ENCODE results near the gene DVL1.

The DVL1 gene

GRCh38 chr1:1295154-1295923 is 53.9 kb downstream of the DVL1 start:
- H3K27me3 ChIP-seq (ENCODE audit: control insufficient read depth, insufficient read depth, low read length), result no peaks in the 10 kb centered on the region
- H3K27ac ChIP-seq (ENCODE audit: low read length), result no peak overlapping the region
- no peaks in the 10 kb centered on the region for H3K9me3 ChIP-seq (ENCODE audit: control insufficient read depth, low read depth, low read length)
- no peaks in the 10 kb centered on the region for H3K4me1 ChIP-seq (ENCODE audit: control insufficient read depth, low read depth, low read length)
- no peak overlapping the region for H3K4me3 ChIP-seq (ENCODE audit: low read length)
- H3K9ac ChIP-seq (ENCODE audit: low read length), result no peak overlapping the region
- no peaks in the 10 kb centered on the region for H3K36me3 ChIP-seq (ENCODE audit: control insufficient read depth, low read depth, low read length)

DNA sequence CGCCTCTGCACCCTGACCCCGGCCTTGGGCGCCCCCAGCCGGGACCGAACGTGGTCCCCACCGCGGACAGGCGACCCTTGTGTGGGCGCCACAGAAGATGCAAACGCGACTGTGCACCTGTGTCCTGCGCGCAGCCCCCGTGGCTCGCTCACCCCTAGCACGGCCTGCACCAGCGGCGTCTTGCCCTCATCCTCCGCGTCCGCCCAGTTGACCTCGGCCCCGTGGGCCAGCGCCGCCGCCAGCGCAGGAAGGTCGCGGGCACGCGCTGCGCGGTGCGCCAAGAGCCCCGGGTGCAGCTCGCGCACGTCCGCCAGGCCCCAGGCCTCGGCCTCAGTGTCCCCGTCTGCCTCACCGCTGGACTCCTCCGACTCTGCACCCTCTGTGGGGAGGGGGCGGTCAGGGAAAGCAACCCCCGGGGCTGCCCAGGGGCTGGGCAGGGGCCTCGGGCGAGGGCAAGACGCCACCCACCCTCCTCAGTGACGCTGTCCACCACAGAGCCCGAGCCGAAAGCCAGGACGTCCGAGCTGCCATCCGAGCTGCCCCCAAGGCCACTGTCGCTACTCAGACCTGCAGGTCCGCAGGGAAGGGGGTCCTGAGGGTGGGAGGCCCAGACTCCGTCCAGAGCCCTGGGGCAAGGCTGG is 54.8 kb downstream of the DVL1 start:
- H3K36me3 ChIP-seq (ENCODE audit: control insufficient read depth, low read depth, low read length), result no peaks in the 10 kb centered on the region
- no peaks in the 10 kb centered on the region for H3K4me1 ChIP-seq (ENCODE audit: control insufficient read depth, low read depth, low read length)
- no peak overlapping the region for H3K4me3 ChIP-seq (ENCODE audit: low read length)
- H3K9me3 ChIP-seq (ENCODE audit: control insufficient read depth, low read depth, low read length), result no peaks in the 10 kb centered on the region
- H3K27me3 ChIP-seq (ENCODE audit: control insufficient read depth, insufficient read depth, low read length), result no peaks in the 10 kb centered on the region
- no peak overlapping the region for H3K9ac ChIP-seq (ENCODE audit: low read length)
- H3K27ac ChIP-seq (ENCODE audit: low read length), result no peak overlapping the region

DNA sequence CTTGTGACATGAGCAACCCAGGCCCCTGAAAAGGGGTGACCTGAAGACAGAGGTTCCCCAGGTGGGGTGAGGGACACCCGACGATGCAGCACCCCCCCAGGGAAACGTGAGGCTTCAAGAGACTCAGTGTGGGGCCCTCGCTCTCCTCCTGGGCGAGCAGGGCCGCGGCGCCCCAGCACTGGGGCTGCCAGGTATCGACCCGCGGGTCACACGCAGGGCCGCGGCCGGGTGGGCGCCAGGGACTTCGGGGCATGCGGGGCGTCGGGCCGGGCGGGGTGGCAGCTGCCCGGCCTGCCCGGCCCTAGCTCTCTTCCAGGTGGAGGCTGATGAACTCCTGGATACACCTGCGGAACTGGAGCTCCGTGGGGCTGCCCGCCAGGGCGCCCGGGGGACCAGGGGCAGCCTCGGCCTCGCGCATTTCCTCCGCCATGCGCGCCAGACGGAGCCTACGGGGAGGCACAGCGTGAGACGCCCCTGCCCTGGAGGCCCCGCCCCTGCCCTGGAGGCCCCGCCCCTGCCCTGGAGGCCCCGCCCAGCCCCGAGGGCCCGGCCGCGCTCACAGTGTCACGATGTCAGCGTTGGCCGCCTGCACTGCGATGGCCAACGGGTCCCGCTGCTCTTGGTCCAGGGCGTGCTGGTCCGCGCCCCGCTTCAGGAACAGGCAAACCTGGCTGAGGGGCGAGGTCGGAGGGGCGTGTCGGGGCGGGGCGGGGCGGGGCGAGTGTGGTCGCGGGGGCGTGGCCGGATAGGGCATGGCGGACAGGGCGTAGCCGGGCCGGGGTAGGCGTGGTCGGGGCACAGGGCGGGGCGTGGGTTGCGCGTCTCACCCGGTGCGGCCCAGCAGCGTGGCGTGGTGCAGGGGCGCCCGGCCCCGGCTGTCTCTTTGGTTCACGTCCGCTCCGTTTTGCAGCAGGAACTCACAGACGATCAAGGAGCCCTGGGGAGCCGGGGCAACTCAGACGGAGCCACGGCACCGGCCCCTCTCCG is 55.7 kb downstream of the DVL1 start:
- Histone ChIP-seq H3K27me3 (ENCODE audit: control insufficient read depth, insufficient read depth, low read length) (no peaks in the 10 kb centered on the region), H3K9me3 (ENCODE audit: control insufficient read depth, low read depth, low read length) (no peaks in the 10 kb centered on the region), H3K4me1 (ENCODE audit: control insufficient read depth, low read depth, low read length) (no peaks in the 10 kb centered on the region), H3K9ac (ENCODE audit: low read length) (no peak overlapping the region), H3K36me3 (ENCODE audit: control insufficient read depth, low read depth, low read length) (no peaks in the 10 kb centered on the region), H3K4me3 (ENCODE audit: low read length) (no peak overlapping the region), H3K27ac (ENCODE audit: low read length) (no peak overlapping the region)

DNA sequence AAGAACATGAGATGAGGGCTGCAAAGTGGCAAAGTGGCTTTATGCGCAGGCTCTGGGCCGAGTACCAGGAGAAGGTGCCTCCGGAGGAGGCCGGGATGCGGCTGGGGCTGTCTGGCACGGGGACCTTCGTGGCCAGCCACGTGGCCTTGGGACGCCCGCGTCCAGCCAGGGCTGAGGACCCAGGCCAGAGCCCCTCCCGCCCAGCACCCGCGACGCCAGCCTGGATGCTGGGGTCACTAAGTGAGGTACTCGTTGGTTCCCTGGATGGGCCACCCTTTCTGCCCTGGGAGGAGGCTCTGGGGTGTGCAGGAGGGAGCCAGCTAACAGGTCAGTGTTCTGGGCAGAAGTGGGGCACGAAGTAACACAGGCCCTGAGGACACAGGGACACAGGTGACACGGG is 56.4 kb downstream of the DVL1 start:
- Histone ChIP-seq H3K4me1 (ENCODE audit: control insufficient read depth, low read depth, low read length) (no peaks in the 10 kb centered on the region), H3K27me3 (ENCODE audit: control insufficient read depth, insufficient read depth, low read length) (no peaks in the 10 kb centered on the region), H3K4me3 (ENCODE audit: low read length) (no peak overlapping the region), H3K9me3 (ENCODE audit: control insufficient read depth, low read depth, low read length) (no peaks in the 10 kb centered on the region), H3K27ac (ENCODE audit: low read length) (no peak overlapping the region), H3K9ac (ENCODE audit: low read length) (no peak overlapping the region), H3K36me3 (ENCODE audit: control insufficient read depth, low read depth, low read length) (no peaks in the 10 kb centered on the region)

DNA sequence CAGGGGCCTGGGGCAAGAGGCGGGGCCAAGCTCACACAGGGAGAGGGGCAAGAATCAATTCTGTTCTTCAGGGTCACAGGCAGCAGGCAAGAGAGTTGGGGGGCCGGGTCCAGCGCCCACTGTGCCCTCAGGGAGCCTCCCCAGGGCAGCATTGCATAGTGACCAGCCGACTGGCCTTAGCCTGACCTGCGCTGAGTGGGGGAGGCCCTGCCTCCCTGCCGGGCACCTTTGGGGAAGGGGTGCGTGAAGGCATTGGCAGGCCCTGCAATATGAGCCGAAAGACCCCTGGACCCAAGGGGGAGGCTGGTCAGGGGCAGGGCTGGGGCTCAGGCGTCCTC is 56.8 kb downstream of the DVL1 start:
- Histone ChIP-seq H3K36me3 (ENCODE audit: control insufficient read depth, low read depth, low read length) (no peaks in the 10 kb centered on the region), H3K27ac (ENCODE audit: low read length) (no peak overlapping the region)

DNA sequence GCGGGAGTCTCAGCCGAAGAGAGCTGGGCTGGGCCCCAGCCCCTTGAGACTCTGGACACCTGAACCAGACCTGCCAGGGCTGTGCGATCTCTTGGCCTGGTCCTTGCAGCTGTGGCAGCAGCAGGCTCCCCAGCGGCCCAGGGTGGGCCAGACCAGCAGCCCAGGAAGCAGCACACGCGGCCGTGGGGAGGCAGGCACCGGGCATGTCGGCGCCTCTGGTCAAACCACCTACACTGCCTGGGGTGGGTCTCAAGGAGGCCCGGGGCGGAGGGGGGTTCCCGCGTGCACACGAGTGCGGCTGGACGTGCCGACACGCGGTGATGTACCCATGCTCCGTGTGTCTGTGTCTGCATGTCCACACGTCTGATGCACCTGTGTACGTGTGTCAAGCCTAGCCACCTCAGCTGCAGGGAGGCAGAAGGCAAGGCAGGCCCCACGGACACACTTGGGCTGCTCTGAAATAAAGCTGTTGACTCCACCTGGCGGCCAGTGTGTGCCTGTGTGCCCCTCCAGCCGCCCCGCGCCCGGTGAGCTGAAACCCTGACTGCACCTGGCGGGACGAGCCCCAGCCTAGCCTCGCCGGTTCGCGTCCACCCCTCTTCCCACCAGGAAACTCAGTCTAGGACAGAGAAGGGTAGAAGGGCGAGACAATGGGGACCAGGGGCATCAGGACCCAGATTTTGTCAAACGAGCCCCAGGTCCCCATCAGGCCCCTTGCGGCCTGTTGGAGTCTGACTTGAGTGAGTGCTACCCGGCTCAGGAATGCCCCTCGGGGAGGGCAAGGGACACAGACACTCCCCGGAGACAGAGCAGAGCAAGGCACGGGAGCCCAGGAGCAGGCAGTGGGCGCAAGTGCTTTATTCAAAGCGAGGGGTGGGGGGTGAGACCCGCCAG is 57.4 kb downstream of the DVL1 start:
- Histone ChIP-seq H3K9ac (ENCODE audit: low read length) (no peak overlapping the region), H3K27me3 (ENCODE audit: control insufficient read depth, insufficient read depth, low read length) (no peaks in the 10 kb centered on the region), H3K4me1 (ENCODE audit: control insufficient read depth, low read depth, low read length) (no peaks in the 10 kb centered on the region), H3K9me3 (ENCODE audit: control insufficient read depth, low read depth, low read length) (no peaks in the 10 kb centered on the region), H3K27ac (ENCODE audit: low read length) (no peak overlapping the region), H3K4me3 (ENCODE audit: low read length) (no peak overlapping the region), H3K36me3 (ENCODE audit: control insufficient read depth, low read depth, low read length) (no peaks in the 10 kb centered on the region)

More for the DNA sequence above, 56.8 kb downstream of the DVL1 start:
- H3K4me1 ChIP-seq (ENCODE audit: control insufficient read depth, low read depth, low read length), result no peaks in the 10 kb centered on the region
- no peaks in the 10 kb centered on the region for H3K9me3 ChIP-seq (ENCODE audit: control insufficient read depth, low read depth, low read length)
- H3K4me3 ChIP-seq (ENCODE audit: low read length), result no peak overlapping the region
- H3K27me3 ChIP-seq (ENCODE audit: control insufficient read depth, insufficient read depth, low read length), result no peaks in the 10 kb centered on the region
- H3K9ac ChIP-seq (ENCODE audit: low read length), result no peak overlapping the region

DNA sequence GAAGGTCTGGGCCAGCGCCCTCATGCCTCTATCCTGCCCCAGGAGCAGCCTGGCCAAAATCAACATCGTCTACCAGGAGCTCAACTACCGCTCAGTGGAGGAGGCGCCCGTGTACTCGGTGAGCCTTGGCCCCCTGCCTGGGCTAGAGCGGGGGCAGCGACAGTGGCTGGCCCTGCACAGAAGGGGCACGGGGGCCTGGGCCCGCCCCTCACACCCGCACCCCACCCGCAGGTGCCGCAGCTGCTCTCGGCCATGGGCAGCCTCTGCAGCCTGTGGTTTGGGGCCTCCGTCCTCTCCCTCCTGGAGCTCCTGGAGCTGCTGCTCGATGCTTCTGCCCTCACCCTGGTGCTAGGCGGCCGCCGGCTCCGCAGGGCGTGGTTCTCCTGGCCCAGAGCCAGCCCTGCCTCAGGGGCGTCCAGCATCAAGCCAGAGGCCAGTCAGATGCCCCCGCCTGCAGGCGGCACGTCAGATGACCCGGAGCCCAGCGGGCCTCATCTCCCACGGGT is 58.1 kb downstream of the DVL1 start:
- Histone ChIP-seq H3K4me1 (ENCODE audit: control insufficient read depth, low read depth, low read length) (no peaks in the 10 kb centered on the region), H3K27ac (ENCODE audit: low read length) (no peak overlapping the region), H3K4me3 (ENCODE audit: low read length) (no peak overlapping the region), H3K36me3 (ENCODE audit: control insufficient read depth, low read depth, low read length) (no peaks in the 10 kb centered on the region), H3K27me3 (ENCODE audit: control insufficient read depth, insufficient read depth, low read length) (no peaks in the 10 kb centered on the region), H3K9me3 (ENCODE audit: control insufficient read depth, low read depth, low read length) (no peaks in the 10 kb centered on the region), H3K9ac (ENCODE audit: low read length) (no peak overlapping the region)

DNA sequence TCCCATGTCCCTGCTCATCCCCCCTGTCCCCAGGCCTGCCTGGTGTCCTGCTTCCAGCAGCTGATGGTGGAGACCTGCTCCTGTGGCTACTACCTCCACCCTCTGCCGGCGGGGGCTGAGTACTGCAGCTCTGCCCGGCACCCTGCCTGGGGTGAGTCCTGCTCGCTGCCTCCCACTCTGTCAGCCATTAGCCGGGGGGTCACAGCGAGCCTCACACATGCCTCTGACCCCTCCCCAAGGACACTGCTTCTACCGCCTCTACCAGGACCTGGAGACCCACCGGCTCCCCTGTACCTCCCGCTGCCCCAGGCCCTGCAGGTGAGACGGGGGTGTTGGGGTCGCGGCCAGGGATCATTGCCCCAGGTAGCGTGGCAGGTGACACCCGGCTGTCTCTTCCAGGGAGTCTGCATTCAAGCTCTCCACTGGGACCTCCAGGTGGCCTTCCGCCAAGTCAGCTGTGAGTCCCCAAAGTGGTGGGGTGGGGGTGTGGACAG is 58.9 kb downstream of the DVL1 start:
- no peaks in the 10 kb centered on the region for H3K27me3 ChIP-seq (ENCODE audit: control insufficient read depth, insufficient read depth, low read length)
- no peak overlapping the region for H3K27ac ChIP-seq (ENCODE audit: low read length)
- no peak overlapping the region for H3K9ac ChIP-seq (ENCODE audit: low read length)
- H3K36me3 ChIP-seq (ENCODE audit: control insufficient read depth, low read depth, low read length), result no peaks in the 10 kb centered on the region
- H3K9me3 ChIP-seq (ENCODE audit: control insufficient read depth, low read depth, low read length), result no peaks in the 10 kb centered on the region
- no peaks in the 10 kb centered on the region for H3K4me1 ChIP-seq (ENCODE audit: control insufficient read depth, low read depth, low read length)
- no peak overlapping the region for H3K4me3 ChIP-seq (ENCODE audit: low read length)

GRCh38 chr1:1287288-1288110 is 61.7 kb downstream of the DVL1 start:
- H3K9me3 ChIP-seq (ENCODE audit: control insufficient read depth, low read depth, low read length), result no peaks in the 10 kb centered on the region
- no peak overlapping the region for H3K4me3 ChIP-seq (ENCODE audit: low read length)
- no peaks in the 10 kb centered on the region for H3K4me1 ChIP-seq (ENCODE audit: control insufficient read depth, low read depth, low read length)
- no peaks in the 10 kb centered on the region for H3K36me3 ChIP-seq (ENCODE audit: control insufficient read depth, low read depth, low read length)
- H3K27me3 ChIP-seq (ENCODE audit: control insufficient read depth, insufficient read depth, low read length), result no peaks in the 10 kb centered on the region
- H3K27ac ChIP-seq (ENCODE audit: low read length), result no peak overlapping the region
- no peak overlapping the region for H3K9ac ChIP-seq (ENCODE audit: low read length)
